HEK293 (cell line): ENCODE data around the gene SPTSSB.
A peak's percentile ranks its signal among the peaks of the same experiment; 100 is the strongest.

ENCODE experiments used
- CTCF ChIA-PET: fragments of 350-600 bp; formaldehyde crosslinking; extraction: SDS; loops from one replicate; lab custom pipeline; 2021; ENCODE audit warnings: antibody characterized with exemption; lab: Yijun Ruan, JAX
- POLR2A ChIA-PET: fragments of 300-600 bp; formaldehyde crosslinking; extraction: SDS; loops from one replicate; lab custom pipeline; 2020; ENCODE audit warnings: antibody characterized with exemption, inconsistent platforms; lab: Yijun Ruan, JAX
- H3K27ac ChIP-seq: fragments of 200-500 bp; sonication (Bioruptor generic); 2 replicates; pipeline ENCODE4 v1.5.1; 2014; ENCODE audit warnings: low read depth, low read length, control low read depth, inconsistent platforms; ENCODE audit errors: extremely low read depth
- H3K36me3 ChIP-seq, 2 experiments: fragments of 200-500 bp in 1 of 2; sonication (Bioruptor generic) in 1 of 2; 1 replicate in 1 of 2; 2 replicates in 1 of 2; pipeline ENCODE4 v1.5.1; 2014 to 2017; ENCODE audit warnings: inconsistent platforms in 2 of 2, low read length in 2 of 2; ENCODE audit not compliant: control insufficient read depth in 2 of 2, insufficient read depth in 1 of 2
- H3K4me1 ChIP-seq: fragments of 200-500 bp; sonication (Bioruptor generic); 2 replicates; pipeline ENCODE4 v1.5.1; 2014; ENCODE audit warnings: mild to moderate bottlenecking, low read length, inconsistent platforms; ENCODE audit not compliant: control insufficient read depth, insufficient read depth
- H3K4me3 ChIP-seq: 2 replicates; pipeline ENCODE4 v1.5.1; 2011; ENCODE audit warnings: low read depth, mild to moderate bottlenecking, control low read depth, low read length, moderate library complexity
- H3K9me3 ChIP-seq: fragments of 200-500 bp; sonication (Bioruptor generic); 2 replicates; pipeline ENCODE4 v1.5.1; 2014; ENCODE audit warnings: low read depth, low read length, inconsistent platforms; ENCODE audit not compliant: control insufficient read depth, insufficient read depth
- BCL11A ChIP-seq: fragments of 450-650 bp; formaldehyde crosslinking; IDR thresholded peaks from 2 replicates; pipeline ENCODE4 v1.5.1; 2016; ENCODE audit warnings: low read depth, missing biosample characterization, missing genetic modification characterization
- FEZF1 ChIP-seq: fragments of 450-650 bp; formaldehyde crosslinking; IDR thresholded peaks from 2 replicates; pipeline ENCODE4 v1.5.1; 2016; ENCODE audit warnings: missing biosample characterization, missing genetic modification characterization
- INSM2 ChIP-seq: fragments of 450-650 bp; formaldehyde crosslinking; IDR thresholded peaks from 2 replicates; pipeline ENCODE4 v1.5.1; 2016; ENCODE audit warnings: missing biosample characterization, missing genetic modification characterization
- KLF8 ChIP-seq: fragments of 450-650 bp; formaldehyde crosslinking; IDR thresholded peaks from 2 replicates; pipeline ENCODE4 v1.5.1; 2016; ENCODE audit warnings: missing biosample characterization, missing genetic modification characterization
- SCRT1 ChIP-seq: fragments of 450-650 bp; formaldehyde crosslinking; IDR thresholded peaks from 2 replicates; pipeline ENCODE4 v1.5.1; 2016; ENCODE audit warnings: missing biosample characterization, missing genetic modification characterization, borderline replicate concordance
- SCRT2 ChIP-seq: fragments of 450-650 bp; formaldehyde crosslinking; IDR thresholded peaks from 2 replicates; pipeline ENCODE4 v1.5.1; 2016; ENCODE audit warnings: missing biosample characterization, missing genetic modification characterization
- TCF7L2 ChIP-seq: IDR thresholded peaks from 2 replicates; pipeline ENCODE4 v1.6.1; 2011; ENCODE audit warnings: low read depth, mild to moderate bottlenecking, inconsistent platforms, low read length, moderate library complexity, borderline replicate concordance
- ZNF146 ChIP-seq: fragments of 450-650 bp; formaldehyde crosslinking; IDR thresholded peaks from 2 replicates; pipeline ENCODE4 v1.5.1; 2016; ENCODE audit warnings: missing biosample characterization, missing genetic modification characterization
- ZNF16 ChIP-seq: fragments of 450-650 bp; formaldehyde crosslinking; IDR thresholded peaks from 2 replicates; pipeline ENCODE4 v1.5.1; 2016; ENCODE audit warnings: low read depth, missing biosample characterization, missing genetic modification characterization
- ZNF398 ChIP-seq: fragments of 450-650 bp; formaldehyde crosslinking; IDR thresholded peaks from 2 replicates; pipeline ENCODE4 v1.5.1; 2017; ENCODE audit warnings: missing biosample characterization, missing genetic modification characterization
- ZNF561 ChIP-seq: fragments of 450-650 bp; IDR thresholded peaks from 2 replicates; pipeline ENCODE4 v1.5.1; 2018; ENCODE audit warnings: missing biosample characterization, missing genetic modification characterization, borderline replicate concordance
- ZNF610 ChIP-seq: fragments of 450-650 bp; formaldehyde crosslinking; IDR thresholded peaks from 2 replicates; pipeline ENCODE4 v1.5.1; 2016; ENCODE audit warnings: missing biosample characterization, missing genetic modification characterization, borderline replicate concordance
- ZNF626 ChIP-seq: fragments of 450-650 bp; sonication (Bioruptor Pico); formaldehyde crosslinking; IDR thresholded peaks from 2 replicates; pipeline ENCODE4 v1.5.1; 2018; ENCODE audit warnings: missing biosample characterization, missing genetic modification characterization, inconsistent platforms
- ZNF677 ChIP-seq: fragments of 450-650 bp; IDR thresholded peaks from 2 replicates; pipeline ENCODE4 v1.5.0; 2018; ENCODE audit warnings: missing biosample characterization, mild to moderate bottlenecking, missing genetic modification characterization, moderate library complexity
- TF ChIP-seq, protein P1 (sequence below): fragments of 450-650 bp; formaldehyde crosslinking; IDR thresholded peaks from 2 replicates; pipeline ENCODE4 v1.5.1; 2016; ENCODE audit warnings: missing biosample characterization, missing genetic modification characterization
- TF ChIP-seq, protein P2 (sequence below): fragments of 450-650 bp; formaldehyde crosslinking; IDR thresholded peaks from 2 replicates; pipeline ENCODE4 v1.5.1; 2016; ENCODE audit warnings: missing biosample characterization, missing genetic modification characterization
- TF ChIP-seq, protein P3 (sequence below): fragments of 450-650 bp; formaldehyde crosslinking; IDR thresholded peaks from 2 replicates; pipeline ENCODE4 v1.5.1; 2017; ENCODE audit warnings: missing biosample characterization, mild to moderate bottlenecking, missing genetic modification characterization, moderate library complexity

SPTSSB gene

GRCh38 chr3:161343540-161343939 lies 27.8 kb downstream of the SPTSSB start:
- CTCF ChIA-PET: no interaction called here
- no peaks in the 10 kb centered on the region for H3K36me3 ChIP-seq
- H3K4me3 ChIP-seq: no peak overlapping the region
- H3K9me3 ChIP-seq: no peaks in the 10 kb centered on the region
- POLR2A ChIA-PET: no interaction called here
- no peak for TF ChIP-seq ZNF398 (tag by site-specific recombination)
- TF ChIP-seq, protein P1, sequence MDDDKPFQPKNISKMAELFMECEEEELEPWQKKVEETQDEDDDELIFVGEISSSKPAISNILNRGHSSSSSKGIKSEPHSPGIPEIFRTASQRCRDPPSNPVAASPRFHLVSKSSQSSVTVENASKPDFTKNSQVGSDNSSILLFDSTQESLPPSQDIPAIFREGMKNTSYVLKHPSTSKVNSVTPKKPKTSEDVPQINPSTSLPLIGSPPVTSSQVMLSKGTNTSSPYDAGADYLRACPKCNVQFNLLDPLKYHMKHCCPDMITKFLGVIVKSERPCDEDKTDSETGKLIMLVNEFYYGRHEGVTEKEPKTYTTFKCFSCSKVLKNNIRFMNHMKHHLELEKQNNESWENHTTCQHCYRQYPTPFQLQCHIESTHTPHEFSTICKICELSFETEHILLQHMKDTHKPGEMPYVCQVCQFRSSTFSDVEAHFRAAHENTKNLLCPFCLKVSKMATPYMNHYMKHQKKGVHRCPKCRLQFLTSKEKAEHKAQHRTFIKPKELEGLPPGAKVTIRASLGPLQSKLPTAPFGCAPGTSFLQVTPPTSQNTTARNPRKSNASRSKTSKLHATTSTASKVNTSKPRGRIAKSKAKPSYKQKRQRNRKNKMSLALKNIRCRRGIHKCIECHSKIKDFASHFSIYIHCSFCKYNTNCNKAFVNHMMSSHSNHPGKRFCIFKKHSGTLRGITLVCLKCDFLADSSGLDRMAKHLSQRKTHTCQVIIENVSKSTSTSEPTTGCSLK: no peak
- TF ChIP-seq ZNF610: no peak
- TF ChIP-seq, protein P2, sequence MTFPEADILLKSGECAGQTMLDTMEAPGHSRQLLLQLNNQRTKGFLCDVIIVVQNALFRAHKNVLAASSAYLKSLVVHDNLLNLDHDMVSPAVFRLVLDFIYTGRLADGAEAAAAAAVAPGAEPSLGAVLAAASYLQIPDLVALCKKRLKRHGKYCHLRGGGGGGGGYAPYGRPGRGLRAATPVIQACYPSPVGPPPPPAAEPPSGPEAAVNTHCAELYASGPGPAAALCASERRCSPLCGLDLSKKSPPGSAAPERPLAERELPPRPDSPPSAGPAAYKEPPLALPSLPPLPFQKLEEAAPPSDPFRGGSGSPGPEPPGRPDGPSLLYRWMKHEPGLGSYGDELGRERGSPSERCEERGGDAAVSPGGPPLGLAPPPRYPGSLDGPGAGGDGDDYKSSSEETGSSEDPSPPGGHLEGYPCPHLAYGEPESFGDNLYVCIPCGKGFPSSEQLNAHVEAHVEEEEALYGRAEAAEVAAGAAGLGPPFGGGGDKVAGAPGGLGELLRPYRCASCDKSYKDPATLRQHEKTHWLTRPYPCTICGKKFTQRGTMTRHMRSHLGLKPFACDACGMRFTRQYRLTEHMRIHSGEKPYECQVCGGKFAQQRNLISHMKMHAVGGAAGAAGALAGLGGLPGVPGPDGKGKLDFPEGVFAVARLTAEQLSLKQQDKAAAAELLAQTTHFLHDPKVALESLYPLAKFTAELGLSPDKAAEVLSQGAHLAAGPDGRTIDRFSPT: no peak
- no peak for TF ChIP-seq ZNF146 (tag by site-specific recombination)
- TF ChIP-seq, all 188 proteins: peak for 0
- H3K27ac ChIP-seq: no peak overlapping the region
- H3K4me1 ChIP-seq: peaks cover 7% of the 10 kb centered on the region

GRCh38 chr3:161342629-161343028 lies 28.7 kb downstream of the SPTSSB start:
- ChIA-PET CTCF (no interaction called here), POLR2A (no interaction called here)
- no peak overlapping the region for H3K4me3 ChIP-seq
- H3K9me3 ChIP-seq: no peaks in the 10 kb centered on the region
- no peaks in the 10 kb centered on the region for H3K36me3 ChIP-seq
- peak; percentile 89 for TF ChIP-seq SCRT2 (tag by site-specific recombination)
- peak; percentile 85 for TF ChIP-seq SCRT1 (tag by site-specific recombination)
- no peak for TF ChIP-seq ZNF626 (tag by site-specific recombination)
- H3K27ac ChIP-seq: no peak overlapping the region
- peaks cover 6% of the 10 kb centered on the region; the same call in 1 of the 2 replicates for H3K4me1 ChIP-seq

DNA sequence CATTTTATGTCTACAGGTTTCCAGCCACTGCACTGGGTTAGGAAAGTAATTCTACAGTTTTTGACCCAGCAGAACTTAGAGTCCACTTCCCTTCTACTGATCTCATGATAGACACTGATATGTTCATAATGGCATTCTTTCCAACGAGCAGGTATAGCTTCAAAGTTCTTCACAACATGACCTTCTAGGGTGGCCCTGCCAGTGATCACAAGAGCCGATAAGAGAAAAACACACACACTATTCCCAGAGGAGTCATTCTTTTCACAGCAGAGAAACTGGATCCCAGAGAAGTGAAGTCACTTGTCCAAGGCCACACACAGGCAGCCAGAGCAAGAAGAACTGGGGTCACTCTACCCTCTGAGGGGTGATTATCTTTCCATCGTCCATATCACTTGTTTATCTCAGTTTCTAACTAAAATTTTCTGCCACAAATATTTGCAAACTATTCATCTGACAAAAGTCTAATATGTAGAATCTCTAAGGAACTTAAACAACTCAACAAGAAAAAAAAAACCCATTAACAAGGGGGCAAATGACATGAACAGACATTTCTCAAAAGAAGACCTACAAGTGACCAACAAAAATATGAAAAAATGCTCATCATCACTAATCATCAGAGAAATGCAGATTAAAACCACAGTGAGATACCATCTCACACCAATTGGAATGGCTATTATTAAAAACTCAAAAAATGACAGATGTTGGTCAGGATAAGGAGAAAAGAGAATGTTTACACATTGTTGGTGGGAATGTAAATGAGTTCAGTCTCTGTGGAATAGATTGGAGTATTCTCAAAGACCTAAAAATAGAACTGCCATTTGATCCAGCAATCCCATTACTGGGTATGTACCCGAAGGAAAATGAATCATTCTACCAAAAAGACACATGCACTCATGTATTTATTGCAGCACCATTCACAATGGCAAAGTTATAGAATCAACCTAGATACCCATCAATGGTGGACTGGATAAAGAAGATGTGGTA lies 31.5 kb downstream of the SPTSSB start:
- H3K4me1 ChIP-seq: peaks cover 6% of the 10 kb centered on the region; the same call in 1 of the 2 replicates
- no peak overlapping the region for H3K27ac ChIP-seq
- H3K4me3 ChIP-seq: no peak overlapping the region
- H3K36me3 ChIP-seq: no peaks in the 10 kb centered on the region
- POLR2A ChIA-PET: no interaction called here
- H3K9me3 ChIP-seq: no peaks in the 10 kb centered on the region
- CTCF ChIA-PET: no interaction called here
- no peak for TF ChIP-seq INSM2 (tag by site-specific recombination)
- TF ChIP-seq, protein P3, sequence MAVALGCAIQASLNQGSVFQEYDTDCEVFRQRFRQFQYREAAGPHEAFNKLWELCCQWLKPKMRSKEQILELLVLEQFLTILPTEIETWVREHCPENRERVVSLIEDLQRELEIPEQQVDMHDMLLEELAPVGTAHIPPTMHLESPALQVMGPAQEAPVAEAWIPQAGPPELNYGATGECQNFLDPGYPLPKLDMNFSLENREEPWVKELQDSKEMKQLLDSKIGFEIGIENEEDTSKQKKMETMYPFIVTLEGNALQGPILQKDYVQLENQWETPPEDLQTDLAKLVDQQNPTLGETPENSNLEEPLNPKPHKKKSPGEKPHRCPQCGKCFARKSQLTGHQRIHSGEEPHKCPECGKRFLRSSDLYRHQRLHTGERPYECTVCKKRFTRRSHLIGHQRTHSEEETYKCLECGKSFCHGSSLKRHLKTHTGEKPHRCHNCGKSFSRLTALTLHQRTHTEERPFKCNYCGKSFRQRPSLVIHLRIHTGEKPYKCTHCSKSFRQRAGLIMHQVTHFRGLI (tag by site-specific recombination): no peak
- TF ChIP-seq KLF8 (tag by site-specific recombination): peak; percentile 44; the same call in 1 of the 2 replicates
- TF ChIP-seq FEZF1 (tag by site-specific recombination): no peak; the same call in 1 of the 2 replicates
- TF ChIP-seq TCF7L2: peak; percentile 85
- TF ChIP-seq ZNF561 (tag by site-specific recombination): no peak
- peak; percentile 27; the same call in 1 of the 2 replicates for TF ChIP-seq BCL11A (tag by site-specific recombination)
- TF ChIP-seq, protein P2: 0 out of 2 replicates have a peak, but pooled peaks have one; percentile 58
- TF ChIP-seq ZNF16 (tag by site-specific recombination): no peak
- TF ChIP-seq ZNF677 (tag by site-specific recombination): no peak
